ELR (cell line): ENCODE data around the gene RAB6A.
"Not testable (repeated sequence)": the region's sequence is repeated elsewhere in the genome, so short reads cannot be mapped to it uniquely, and the experiment has no call there.

Source experiments
- DNase-seq: peaks from one replicate; pipeline ENCODE4 v3.0.0-alpha.2; 2015; ENCODE audit warnings: low read depth

RAB6A gene

DNA sequence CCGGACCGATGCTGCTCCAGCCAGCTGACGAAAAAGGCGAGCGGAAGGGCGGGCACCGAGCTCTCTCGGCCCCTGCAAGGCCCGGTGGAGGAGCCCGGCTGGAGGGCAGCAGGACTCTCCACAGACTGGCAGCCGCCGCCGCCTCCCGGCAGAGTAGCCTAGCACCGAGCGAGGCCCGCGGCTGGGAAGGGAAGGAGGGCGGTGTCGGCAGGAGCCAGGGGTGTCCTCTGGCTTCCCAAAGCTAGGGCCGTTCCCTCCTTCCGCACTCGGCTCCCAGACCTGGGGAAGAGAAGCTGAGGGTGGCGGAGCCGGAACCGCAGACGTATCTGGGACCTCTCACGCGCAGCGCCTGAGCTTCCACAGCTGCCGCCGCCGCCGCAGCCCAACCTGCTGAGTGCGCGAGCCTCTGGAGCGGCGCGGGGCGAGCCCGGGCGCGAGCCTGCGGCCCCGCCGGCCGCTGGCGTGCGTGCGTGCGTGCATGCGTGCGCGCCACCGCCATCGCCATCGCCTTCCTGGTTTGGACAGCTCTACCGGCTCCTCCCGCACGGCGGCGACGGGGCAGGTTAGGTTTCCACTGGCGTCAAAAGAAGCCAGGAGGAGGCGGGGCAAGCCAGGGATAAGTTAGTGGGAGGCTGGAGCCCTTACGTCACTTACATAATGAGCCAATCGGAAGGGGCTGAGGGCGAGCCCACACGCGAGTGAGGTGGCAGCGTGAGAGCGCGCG is at the start of gene RAB6A:
Gene RAB6A (minus strand): TSS at position 396 of the 724 bp plus-strand sequence. CDS start 439 bp downstream, outside the sequence.
- peak; percentile 100 for DNase-seq

DNA sequence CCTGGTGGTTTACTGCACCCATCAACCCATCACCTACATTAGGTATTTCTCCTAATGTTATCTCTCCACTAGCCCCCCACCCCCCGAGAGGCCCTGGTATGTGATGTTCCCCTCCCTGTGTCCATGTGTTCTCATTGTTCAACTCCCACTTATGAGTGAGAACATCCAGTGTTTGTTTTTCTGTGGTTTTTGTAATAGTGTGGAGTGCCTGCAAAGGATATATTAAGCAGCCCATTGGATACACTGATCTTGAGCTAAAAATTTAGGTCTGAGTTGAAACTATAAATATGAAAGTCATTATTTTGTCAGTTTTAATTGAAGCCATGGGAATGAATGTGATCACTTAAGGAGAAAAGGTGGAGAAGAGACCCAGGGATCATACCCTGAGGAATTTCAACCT is 49.8 kb upstream of the RAB6A start:
- no peak for DNase-seq

DNA sequence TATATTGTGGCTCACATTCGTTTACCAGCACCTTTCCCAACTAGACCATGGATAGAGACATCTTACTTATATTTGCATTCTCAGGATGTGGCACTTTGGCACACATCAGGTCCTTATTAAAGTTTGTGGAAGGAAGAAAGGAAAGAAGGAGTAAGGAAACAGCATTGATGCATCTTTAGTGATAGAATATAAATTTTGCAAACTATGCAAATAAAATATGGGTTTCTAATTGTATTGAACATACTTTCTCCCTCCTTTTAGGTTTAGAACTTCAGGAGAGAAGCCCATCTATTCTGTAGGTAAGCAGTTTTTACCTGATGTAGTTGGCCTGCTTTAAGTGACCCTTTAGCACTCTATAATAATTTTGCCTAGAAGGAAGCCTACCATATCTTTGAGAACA is 47.2 kb upstream of the RAB6A start:
- DNase-seq, result no peak

DNA sequence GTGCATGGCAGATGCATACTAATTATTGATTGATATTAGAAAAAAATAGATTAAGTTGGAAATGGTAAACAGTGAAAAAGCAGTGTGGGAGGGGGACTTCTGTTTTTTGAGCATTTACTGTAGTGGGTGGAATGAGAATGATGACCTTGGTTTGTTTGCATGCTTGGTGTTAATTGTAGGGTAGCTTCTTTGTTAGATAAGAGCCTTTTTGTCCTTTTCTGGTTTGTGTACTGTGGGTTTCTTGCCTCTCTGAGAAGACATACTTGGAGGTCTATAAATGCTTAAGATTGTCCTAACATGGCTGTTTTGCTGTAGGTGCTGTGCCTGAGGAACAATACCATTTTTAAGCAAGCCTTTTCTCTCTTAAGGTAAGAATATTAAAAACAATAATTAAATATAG is 43.8 kb upstream of the RAB6A start:
- no peak for DNase-seq

DNA sequence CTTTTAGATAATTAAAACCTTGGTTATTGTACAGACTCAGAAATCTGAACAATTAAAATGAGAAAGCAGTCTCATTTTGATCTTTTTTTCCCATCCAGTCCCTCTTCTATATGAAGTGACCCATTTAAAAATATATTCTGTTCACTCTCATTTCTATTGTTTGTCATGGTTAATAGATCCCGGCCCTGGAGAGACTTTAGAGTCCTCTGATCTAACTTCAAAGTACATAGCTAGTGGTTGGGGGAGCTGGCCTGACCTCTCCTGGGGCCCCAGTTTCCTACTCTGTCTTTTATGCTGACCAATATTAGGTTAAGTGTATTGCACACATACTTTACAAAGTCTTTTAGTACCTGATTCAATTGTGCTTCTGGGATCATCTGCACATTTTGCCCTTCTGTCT is 40.3 kb upstream of the RAB6A start:
- no peak for DNase-seq

DNA sequence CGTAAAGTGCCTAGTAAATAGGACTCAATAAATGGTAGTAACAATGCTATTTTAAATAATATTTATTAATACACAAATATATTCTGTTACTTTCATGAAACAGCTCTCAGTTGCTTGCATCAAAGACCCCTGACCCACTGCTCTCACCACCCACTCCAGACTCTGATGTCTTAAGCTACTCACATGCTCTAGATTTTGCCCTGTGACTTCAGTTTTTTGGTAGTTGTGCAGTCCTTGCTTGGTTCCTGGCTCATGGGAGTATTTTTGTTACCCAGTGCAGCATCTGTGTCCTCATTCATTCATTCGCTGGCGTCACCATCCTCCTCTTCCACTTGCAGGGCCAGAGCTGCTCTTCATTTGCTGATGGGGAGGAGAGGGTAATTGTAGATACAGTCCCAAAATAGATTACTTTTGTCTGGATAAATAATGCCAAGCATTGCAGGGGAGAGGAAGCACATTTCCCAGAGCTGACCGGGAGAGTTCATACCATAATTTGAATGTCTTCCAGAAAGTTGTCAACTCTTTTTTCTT is 39.5 kb upstream of the RAB6A start:
- DNase-seq, result no peak

DNA sequence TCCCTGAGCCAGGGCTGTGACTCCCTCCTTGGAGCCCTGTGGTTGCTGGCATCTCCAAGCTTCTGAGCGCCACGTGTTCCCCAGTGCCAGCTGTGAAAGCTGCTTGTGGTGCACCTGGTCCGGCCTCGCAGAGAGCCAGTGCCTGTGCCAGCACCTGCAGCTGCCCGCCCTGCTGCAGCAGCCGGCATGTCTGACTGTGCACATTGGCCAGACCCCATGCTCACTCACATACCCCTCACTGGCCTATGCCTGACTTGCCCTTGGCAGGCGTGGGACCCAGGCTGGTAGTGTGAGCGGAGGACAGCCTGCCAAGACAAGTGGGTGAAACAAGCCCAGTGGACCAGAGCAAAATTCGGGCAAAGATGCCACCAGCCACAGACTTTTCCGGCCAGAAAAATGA is 36.6 kb upstream of the RAB6A start:
- DNase-seq, result no peak

DNA sequence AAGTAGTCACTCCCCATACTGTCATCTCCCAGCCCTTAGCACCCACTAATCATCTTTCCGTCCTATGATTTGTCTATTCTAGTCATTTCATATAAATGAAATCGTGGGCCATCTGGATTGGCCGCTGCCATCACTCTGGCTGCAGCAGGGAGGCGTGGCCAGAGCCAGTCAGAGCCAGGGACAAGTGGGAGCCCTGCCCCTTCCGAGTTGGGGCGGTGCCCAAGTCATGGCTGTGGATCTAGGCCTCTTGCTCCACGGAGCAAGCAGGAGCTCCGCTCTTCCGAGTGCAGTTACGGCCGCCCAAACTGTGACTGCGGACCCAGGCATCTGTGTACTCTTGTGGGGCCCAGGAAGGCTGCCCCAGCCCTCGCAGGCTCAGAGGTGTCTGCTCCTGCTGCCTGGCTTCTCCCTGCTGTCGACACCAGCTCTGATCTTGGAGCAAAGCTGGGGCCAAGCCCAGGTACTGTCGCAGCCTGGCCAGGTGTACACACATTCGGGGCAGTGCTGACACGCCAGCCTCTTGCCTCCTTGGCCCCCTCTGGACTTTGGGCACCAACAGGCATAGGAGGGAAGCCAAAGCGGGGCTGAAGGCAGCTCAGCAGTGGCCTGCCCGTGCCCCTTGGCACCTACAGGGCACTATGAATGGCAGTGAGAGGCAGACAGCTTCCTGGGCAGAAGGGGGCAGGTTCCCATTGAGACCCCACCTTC is 35.2 kb upstream of the RAB6A start:
- no peak for DNase-seq

DNA sequence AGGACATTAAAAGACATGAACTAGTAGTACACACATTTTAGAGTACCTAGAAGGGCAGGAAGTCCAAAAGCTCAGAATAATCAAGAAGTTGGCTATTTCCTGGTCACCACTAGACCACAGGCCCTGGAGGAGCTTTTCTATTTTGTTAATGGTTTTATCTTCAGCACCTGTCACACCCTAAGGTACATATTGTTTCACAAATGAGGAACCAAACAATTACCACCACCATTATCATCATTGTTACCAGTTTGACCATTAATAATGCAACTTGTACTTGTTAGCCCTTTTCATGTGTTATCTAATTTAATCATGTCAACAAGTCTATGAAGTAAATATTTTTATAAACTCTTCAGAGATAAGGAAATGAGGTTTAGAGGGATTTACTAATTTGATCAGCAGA is 31.7 kb upstream of the RAB6A start:
- DNase-seq, result no peak

DNA sequence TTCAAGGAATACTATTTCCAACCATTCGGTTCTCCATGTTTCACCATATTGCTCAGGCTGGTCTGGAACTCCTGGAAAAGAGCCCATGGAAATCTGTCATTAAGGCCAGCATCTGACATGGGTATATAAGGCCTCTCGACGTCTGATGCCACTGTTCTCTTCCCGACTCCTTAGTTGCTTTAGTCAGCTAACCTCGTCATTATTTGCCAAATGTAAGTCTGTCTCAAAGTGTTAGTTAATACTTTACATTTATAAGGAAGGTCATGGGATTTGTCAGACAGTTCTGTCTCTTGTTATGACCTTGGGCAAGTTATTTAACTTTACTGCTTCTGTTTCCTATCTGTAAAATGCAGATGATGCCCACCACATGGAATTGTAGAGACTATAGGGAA is 28.4 kb upstream of the RAB6A start:
- DNase-seq, result no peak

DNA sequence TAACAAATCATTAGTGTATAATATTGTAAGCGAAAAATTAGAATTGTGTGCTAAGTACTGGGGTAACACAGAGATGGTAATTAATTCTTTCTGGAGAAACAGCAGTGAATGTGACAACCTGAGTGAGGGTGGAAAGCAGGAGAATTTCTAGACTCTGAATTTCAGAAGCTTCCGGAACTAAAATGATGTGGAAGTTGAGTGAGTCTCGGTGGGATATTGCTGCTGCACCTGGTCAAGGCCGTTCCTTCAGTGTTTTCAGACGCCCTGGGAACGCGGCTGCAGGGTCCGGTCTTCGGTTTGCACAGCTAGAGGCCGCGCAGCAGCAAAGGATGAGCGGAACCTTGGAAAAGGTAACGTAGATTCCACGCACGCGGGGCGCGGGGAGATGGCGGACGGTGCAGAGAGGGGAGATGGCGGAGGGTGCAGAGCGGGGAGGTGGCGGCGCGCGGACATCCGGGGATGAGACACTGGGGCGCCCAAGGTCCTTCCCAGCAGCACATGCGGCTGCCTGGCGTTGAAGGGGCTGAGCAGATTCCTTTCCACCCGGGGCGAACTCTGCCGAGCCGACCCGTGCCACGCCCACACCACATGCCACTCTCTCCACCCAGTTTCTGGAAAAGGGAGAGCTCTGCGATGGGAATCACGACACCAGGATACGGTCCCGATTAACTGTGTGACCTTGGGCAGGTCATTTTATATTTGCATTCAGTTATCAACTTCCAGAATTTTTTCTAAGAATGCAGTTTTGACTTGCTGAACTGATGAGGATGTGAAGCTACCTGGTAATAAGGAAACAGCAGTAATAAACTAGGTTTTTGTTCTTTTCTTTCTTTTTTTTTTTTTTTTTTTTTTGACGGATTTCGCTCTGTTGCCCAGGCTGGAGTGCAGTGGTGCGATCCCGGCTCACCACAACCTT is 27.0 kb upstream of the RAB6A start, which contains the start of gene MRPL48:
Gene MRPL48 (plus strand): TSS at position 232 of the 916 bp plus-strand sequence. CDS start 98 bp downstream, at position 330.
- peak; percentile 96 for DNase-seq

DNA sequence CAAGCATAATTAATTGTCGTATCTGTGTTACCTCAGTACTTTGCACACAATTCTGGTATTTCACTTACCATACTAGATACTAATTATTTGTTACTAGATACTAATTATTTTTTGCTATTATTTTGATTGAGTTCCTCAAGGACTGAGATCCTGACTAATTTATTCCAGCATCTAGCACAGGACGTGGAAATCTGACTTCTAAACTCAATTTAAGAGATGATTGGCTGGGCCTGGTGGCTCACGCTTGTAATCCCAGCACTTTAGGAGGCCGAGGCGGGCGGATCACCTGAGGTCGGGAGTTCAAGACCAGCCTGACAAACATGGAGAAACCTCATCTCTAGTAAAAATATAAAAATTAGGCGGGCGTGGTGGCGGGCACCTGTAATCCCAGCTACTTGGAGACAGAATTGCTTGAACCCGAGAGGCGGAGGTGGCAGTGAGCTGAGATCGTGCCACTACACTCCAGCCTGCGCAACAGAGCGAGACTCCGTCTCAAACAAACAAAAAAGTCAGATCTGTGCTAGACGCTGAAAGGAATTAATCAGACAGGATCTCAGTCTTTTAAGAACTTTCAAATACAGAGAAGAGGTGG is 26.3 kb upstream of the RAB6A start:
- no peak for DNase-seq

DNA sequence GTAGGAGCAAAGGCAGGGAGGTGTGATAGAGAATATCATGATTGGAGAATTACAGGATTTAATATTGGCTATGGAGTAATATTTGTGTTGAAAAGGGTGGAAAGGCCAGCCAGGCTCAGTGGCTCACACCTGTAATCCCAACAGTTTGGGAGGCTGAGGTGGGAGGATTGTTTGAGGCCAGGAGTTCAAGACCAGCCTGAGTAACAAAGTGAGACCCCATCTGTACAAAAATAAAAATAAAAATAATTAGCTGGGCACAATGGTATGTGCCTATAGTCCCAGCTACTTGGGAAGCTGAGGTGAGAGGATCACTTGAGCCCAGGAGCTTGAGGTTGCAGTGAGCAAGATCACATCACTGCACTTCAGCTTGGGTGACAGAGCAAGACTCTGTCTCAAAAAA is 24.6 kb upstream of the RAB6A start:
- not testable (repeated sequence) for DNase-seq

DNA sequence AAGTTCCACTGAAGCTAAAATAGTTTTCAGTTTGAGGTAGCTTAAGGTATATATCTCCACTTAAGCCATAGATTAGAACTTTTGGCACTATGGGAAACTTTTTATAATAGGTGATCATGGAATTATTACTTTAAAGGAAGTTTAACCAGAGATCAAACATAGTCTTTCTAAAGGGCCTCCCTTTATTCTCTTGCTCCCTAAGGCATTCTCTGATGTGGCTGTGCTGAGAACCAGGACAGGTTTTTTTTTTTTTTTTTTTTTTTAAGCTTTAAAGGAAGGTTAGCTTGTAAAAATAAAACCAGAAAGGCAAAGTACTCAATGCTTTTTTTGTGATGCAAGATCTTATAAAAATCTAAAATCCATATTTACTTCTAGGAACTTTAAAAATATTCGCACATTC is 23.9 kb upstream of the RAB6A start:
- no peak for DNase-seq

DNA sequence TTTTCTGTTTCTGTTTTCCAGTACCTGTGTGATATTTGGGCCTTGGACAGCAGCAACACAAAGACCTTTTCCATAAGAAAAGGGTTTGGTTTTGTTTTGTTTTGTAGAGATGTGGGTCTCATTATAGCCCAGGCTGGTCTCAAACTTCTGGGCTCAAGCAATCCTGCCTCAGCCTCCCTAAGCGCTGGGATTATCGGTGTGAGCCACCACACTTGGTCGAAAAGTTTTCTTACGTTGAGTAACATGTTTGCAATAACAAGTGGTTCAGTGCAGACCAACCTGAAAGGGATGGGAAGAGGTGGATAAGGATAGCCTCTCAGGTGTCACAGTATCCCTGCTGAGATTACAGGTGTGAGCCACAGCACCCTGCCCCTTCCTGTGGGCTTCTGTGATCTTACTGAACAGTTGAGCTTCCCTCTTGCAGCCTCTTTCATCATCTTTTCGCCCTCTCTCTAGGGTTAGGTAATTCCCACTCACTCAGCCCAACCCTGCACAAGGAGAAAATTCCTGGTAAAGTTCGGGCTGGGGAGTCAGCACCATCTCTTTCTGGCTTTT is 23.3 kb upstream of the RAB6A start:
- DNase-seq, result no peak

DNA sequence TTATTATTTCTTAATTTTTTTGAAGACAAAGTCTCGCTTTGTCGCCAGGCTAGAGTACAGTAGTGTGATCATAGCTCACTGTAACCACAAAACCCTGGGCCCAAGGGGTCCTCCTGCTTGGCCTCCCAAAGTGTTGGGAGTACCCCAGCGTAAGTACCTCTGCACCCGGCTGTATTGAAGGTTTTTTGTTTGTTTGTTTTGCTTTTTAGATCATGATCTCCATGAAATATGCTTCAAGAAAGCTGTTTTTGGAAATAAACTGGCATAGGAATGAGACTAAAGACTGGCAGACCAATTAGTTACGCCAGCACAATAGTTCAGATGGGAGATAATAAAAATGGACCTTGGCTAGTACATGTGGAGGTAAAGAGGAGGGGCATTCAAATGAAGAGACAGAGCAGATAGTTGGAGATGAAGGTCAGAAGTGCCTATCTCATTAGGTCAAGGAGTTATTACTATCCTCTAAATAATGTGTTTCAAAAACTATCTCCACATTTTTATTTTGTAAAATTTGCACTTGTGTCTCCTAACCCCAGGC is 22.7 kb upstream of the RAB6A start:
- DNase-seq, result no peak

DNA sequence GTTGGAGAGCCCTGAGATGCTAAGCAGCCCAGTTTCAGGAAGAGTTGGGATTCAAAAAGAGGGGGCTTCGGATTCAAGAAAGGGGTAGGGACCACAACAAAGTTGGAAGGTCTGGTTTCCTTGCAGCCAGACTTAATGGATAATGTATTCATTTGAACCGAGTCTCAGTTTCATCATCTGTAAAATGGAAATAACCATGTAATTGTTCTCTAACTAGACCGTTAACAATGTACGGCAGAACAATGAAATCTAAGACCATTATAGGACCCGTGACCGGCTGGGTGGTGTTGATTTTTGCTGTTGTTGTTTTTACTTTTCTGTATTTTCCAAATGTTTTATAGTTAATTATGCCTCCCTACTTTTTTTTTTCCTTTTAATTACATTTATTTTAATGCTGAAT is 20.4 kb upstream of the RAB6A start:
- no peak for DNase-seq

DNA sequence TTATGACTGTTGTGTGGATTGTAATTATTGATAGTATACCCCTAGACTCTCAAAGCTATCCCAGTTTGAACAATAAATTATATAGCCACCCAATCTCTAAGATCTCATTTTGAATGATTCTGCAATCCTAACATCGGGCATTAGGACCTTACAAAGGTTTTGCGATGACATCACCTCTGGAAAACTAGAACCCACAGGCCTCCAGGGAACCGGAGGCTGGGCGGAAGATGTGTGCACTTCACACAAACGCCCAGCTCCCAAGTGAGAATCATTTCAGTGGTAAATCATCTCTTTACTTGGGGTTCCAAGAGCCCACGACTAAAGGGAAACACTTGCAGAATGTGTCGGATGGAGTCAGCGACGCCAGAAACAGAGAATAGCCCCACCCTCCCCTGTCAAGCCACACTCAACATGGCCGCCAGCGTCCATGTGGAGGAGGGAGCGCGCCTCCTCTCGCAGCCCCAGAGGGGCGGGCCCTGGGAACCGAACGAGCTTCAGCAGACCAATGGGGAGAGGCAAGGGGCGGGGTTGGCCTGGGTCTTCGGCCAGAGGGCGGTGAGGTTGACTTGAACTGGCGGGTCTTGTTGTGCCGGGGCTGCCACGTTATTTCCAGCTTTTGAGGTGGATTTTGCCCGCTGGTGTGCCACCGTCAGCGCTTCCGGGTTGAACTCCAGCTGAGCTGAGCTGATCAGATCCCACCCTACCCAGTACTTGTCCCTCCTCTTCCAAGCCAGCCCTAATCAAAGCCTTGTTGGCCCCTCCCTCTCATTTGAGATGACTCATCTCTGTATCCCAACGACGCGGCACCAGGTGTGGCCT is 18.4 kb upstream of the RAB6A start:
- peak; percentile 98 for DNase-seq

DNA sequence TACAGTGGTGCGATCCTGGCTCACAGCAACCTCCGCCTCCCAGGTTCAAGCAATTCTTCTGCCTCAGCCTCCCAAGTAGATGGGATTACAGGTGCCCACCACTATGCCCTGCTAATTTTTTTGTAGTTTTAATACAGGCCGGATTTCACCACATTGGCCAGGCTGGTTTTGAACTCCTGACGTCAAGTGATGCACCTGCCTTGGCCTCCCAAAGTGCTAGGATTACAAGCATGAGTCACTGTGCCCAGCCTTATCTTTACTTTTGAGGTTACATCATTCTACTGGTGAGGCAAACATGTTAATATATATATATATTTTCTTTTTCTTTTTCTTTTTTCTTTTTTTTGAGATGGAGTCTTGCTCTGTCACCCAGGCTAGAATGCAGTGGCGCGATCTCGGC is 9.9 kb upstream of the RAB6A start:
- not testable (repeated sequence) for DNase-seq

DNA sequence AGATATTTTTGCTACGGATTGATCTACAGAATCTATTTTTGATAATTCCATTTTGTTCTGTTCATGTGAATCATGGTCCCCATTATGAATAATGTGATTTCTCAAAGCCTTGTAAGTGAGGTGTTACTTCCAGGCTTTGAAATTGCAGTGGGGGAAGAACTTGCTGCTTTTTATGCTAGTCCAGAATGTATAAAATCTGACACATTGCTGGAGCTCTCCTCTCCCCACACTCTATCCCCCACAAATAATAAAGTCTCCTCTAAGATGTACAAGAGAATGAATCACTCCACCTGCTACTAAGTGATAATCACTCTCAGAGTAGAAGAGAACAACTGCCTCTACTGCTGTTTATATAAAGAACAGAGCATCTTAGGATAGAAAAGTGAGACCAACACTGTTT is 5.9 kb upstream of the RAB6A start:
- no peak for DNase-seq
